Skeletal muscle satellite cell (primary cell): ENCODE results near the gene DHX29.

Source experiments
- H3K27me3 ChIP-seq: 2 replicates; pipeline ENCODE4 v1.7.0; 2013; ENCODE audit warnings: low read length; ENCODE audit not compliant: control insufficient read depth, insufficient read depth
- H3K36me3 ChIP-seq: 2 replicates; pipeline ENCODE4 v1.7.0; 2013; ENCODE audit warnings: mild to moderate bottlenecking, control low read depth, low read length; ENCODE audit not compliant: insufficient read depth
- H3K4me1 ChIP-seq: 2 replicates; pipeline ENCODE4 v1.7.0; 2013; ENCODE audit warnings: low read length; ENCODE audit not compliant: control insufficient read depth, insufficient read depth
- H3K4me2 ChIP-seq: 2 replicates; pipeline ENCODE4 v1.7.0; 2013; ENCODE audit warnings: mild to moderate bottlenecking, low read length
- H3K4me3 ChIP-seq: 2 replicates; pipeline ENCODE4 v1.7.0; 2013; ENCODE audit warnings: low read length
- H3K9ac ChIP-seq: 2 replicates; pipeline ENCODE4 v1.7.0; 2013; ENCODE audit warnings: mild to moderate bottlenecking, low read depth, low read length, moderate library complexity
- H3K9me3 ChIP-seq: replicated peaks from 2 replicates; pipeline ENCODE4 v1.7.0; 2013; ENCODE audit warnings: mild to moderate bottlenecking, control low read depth, low read length

DHX29 gene

DNA sequence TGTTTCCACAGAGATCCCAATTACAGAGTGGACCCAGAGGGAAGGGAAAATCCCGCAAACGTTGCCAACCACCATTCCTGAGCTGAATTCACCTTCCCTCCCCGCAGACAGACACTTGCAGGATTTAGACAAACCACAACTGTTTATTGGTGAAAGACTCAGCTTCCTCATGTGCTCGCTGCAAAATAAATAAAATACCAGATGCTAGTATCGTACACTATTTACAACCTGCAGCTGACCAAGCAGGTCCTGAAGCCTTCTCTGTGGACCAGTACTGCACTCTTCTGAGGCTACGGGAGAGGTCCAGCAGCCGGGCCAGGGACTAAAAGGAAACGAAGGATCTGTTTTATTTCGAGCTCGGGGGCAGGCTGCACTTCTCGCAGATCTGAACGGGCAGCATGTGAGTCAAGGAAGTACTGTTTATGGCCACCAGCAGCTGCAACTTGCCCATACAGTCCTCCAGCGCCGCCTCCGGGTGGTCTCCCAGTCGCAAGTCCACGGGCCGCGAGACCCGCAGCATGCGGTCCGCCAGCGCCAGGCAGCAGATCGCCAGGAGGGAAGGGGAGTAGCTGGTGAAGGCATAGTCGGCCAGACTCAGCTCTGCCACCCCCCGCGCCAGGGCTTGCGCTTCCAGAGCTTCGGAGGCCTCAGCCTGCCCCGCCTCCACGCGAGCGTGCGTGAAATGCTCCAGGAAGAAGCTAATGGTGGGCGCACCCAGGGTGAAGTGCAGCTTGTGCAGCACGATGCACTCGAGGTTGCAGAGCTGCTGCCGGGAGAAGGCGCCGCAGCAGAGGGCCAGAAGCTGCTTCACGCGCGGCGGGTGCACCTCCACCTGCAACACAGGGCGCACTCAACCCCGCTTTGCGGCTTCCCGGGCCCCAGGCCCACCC lies 76.2 kb downstream of the DHX29 start:
- Histone ChIP-seq H3K36me3 (no peaks in the 10 kb centered on the region), H3K27me3 (peaks cover 68% of the 10 kb centered on the region), H3K4me1 (peaks cover 36% of the 10 kb centered on the region), H3K9me3 (no peaks in the 10 kb centered on the region), H3K4me2 (peak overlapping the region; percentile 91), H3K9ac (no peak overlapping the region), H3K4me3 (peak overlapping the region; percentile 61)

DNA sequence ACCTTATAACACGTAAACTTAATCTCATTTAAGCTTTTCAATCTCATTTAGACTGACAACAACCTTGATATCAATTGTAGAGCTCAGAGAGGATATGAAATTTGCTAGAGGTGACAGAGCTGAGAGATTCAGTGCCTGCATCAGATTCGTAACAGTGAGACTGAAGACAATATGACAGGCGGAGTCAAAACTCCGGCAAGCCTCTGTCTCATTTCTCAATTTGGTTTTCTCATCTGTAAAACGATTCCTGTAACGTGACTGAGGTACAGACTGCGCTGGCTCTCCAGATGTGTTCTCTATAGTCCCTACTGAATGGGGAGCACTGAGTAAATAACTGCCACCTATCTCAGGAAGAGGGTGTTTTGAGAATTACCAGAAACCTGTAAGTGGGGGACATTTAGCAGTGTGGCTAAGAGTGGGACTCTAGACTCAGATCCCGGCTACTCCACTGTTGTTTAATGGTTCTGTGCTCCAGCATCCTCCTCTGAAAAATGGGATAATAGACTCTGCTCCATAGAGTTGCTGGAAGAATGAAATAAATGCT lies 77.3 kb downstream of the DHX29 start:
- H3K9me3 ChIP-seq, result no peaks in the 10 kb centered on the region

DNA sequence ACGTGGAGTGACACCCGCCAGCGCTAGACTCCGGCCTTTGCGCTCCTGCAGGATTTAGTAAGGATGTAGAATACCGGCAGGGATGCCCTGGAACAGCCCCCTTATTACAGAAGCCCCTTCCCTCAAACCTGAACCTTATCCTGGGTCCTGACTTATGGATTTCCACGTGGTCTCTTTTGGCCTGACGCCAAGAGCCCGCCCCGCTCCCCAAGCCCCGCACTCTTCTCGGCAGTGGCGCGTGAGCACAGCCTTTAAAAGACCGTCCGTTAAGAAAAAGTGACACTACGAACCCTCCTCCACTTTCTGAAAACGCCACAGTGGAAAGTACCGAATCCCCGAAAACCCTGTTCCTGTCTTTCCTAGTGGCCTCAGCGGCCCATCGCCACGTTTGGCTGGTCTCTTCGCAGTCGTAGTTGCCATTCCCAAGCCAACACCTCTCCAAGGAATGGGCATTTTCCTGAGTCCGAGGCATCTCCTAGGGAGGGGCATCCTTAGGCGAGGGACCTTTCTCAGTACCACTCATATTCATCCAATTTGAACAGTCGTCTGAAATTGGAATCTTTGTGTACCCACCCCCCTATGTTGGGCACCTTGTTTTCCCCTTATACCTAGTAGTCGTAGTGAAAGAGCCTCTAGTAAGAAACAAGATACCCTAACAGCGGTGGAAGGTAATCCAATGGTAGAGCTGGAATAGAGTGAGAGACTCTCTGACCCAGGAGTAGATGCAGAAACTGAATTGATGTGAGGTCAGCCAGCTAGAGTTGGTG lies 79.6 kb downstream of the DHX29 start:
- Histone ChIP-seq H3K9ac (no peak overlapping the region), H3K4me2 (peak overlapping the region; percentile 93), H3K4me3 (peak overlapping the region; percentile 68), H3K27me3 (peaks cover 92% of the 10 kb centered on the region), H3K9me3 (no peaks in the 10 kb centered on the region), H3K4me1 (peaks cover 27% of the 10 kb centered on the region), H3K36me3 (no peaks in the 10 kb centered on the region)

More for the DNA sequence above, 77.3 kb downstream of the DHX29 start:
- H3K27me3 ChIP-seq, result peaks cover 79% of the 10 kb centered on the region
- H3K36me3 ChIP-seq, result no peaks in the 10 kb centered on the region
- H3K4me3 ChIP-seq, result no peak overlapping the region
- no peak overlapping the region for H3K4me2 ChIP-seq
- peaks cover 36% of the 10 kb centered on the region for H3K4me1 ChIP-seq
- H3K9ac ChIP-seq, result no peak overlapping the region

DNA sequence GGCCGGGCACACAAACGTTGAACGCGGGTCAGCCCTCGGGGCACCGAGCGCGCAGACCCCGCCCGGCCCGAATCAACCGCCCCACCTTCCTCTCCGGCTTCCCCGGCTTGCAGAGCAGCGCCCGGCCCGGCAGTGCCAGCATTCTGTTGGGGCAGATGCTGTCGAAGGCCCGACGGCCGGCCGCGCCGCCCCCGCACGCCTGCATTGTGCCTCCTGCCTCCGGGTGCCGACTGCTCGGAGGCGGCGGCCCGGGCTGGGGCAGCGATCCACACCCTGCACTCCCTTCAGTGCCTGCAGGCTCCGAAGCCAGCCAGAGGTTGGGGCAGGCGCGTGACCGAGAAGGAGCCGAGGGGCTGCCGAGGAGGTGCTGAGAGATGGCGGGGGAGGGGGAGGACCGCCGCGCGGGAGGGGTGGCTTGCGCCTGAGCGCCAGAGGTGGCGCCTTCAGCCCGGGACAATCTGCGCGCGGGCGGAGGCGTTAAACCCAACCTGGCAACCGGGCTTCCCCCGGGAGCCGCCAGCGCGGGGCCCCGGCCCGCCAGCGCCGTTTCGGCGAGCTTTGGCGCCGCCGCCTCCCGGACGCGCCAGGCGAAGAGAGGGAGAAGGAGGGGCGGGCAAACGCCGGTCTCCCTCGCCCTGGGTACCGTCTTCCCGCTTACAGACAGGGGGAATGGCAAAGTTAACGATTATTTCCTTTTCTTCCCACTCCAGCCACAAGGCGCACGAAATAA lies 80.4 kb downstream of the DHX29 start, which contains the start of gene MCIDAS:
TSS of gene MCIDAS (minus strand) at position 382 of the 730 bp plus-strand sequence. CDS start at position 205, 177 bp downstream.
- H3K4me1 ChIP-seq, result peaks cover 20% of the 10 kb centered on the region
- H3K9me3 ChIP-seq, result no peaks in the 10 kb centered on the region
- peak within 1 kb of the TSS; percentile 68 for H3K4me3 ChIP-seq
- no peaks in the 10 kb centered on the region for H3K36me3 ChIP-seq
- H3K4me2 ChIP-seq, result peak within 1 kb of the TSS; percentile 93
- H3K27me3 ChIP-seq, result peaks cover 93% of the 10 kb centered on the region
- H3K9ac ChIP-seq, result no peak within 1 kb of the TSS

DNA sequence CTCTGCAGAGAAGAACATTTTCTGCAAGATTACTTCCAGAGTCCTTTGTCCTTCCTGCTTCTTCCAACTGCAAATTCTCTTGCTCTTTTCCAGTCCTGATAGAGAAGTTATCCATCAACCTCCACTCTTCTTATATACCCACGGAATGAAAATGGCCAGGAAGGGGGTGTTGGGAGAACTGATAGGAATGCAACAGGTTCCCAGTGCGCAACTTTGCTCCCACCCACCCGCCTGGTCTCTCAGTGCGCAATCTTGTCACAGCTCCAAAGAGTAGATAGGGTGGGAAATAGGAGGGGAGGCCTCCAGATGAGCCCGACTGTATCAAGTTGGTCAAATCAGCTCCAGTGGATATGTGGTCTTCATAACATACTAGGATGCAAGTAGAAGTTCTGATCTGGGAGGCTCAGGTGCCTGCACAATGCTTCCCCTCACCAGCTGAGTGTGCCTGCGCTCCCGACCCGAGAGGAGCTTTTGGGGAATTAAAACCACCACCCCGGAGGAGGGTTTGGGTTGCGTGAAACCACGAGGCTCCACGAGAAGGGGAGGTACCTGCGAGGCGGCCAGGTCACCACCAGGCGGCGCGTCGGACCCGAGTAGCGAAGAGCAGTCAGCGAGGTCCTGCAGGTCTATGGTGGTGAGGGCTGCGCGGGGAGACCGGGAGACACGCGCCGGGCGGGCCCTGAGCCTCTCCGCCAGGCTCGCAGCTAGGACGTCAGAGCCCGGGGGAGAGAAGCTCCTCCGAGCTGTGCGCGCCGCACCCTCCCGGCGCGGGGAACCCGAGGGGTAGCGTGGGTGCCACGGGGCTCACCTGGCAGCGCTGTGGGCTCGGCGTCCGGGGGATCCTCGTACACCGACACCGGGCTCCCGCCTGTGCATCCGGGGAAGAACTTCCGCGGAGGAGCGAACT lies 81.2 kb downstream of the DHX29 start:
- Histone ChIP-seq H3K9ac (no peak overlapping the region), H3K9me3 (no peaks in the 10 kb centered on the region), H3K4me2 (peak overlapping the region; percentile 93), H3K4me1 (peaks cover 13% of the 10 kb centered on the region), H3K4me3 (peak overlapping the region; percentile 68), H3K36me3 (no peaks in the 10 kb centered on the region), H3K27me3 (peaks cover 91% of the 10 kb centered on the region)

DNA sequence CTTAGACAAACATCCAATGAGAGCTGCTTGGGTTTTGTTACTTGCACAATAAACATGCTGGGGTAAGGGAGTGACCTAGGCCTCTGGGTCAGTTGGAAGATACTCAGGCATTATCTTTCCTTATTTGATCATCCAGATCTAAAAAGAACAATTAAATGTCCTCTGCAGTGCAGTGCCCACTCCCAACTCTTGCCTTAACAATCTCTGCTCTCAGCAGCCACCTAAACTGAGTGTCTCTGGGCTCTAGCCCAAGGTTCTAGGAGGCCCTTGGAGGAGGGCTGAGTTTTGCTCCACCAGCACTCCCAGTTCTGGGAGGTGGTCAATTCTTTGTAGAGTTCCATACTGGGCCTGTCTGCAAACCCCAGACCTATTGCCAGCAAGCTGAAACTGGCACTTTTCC lies 82.1 kb downstream of the DHX29 start:
- Histone ChIP-seq H3K4me1 (peaks cover 13% of the 10 kb centered on the region), H3K4me2 (no peak overlapping the region), H3K4me3 (no peak overlapping the region), H3K27me3 (peaks cover 90% of the 10 kb centered on the region), H3K9ac (no peak overlapping the region), H3K36me3 (no peaks in the 10 kb centered on the region), H3K9me3 (no peaks in the 10 kb centered on the region)

- Histone ChIP-seq H3K4me3 (no peak overlapping the region), H3K4me1 (peaks cover 13% of the 10 kb centered on the region), H3K4me2 (no peak overlapping the region), H3K27me3 (peaks cover 85% of the 10 kb centered on the region), H3K9ac (no peak overlapping the region), H3K9me3 (no peaks in the 10 kb centered on the region), H3K36me3 (no peaks in the 10 kb centered on the region)
These were observed 83.7 kb downstream of the DHX29 start for GRCh38 chr5:55223812-55224240.

DNA sequence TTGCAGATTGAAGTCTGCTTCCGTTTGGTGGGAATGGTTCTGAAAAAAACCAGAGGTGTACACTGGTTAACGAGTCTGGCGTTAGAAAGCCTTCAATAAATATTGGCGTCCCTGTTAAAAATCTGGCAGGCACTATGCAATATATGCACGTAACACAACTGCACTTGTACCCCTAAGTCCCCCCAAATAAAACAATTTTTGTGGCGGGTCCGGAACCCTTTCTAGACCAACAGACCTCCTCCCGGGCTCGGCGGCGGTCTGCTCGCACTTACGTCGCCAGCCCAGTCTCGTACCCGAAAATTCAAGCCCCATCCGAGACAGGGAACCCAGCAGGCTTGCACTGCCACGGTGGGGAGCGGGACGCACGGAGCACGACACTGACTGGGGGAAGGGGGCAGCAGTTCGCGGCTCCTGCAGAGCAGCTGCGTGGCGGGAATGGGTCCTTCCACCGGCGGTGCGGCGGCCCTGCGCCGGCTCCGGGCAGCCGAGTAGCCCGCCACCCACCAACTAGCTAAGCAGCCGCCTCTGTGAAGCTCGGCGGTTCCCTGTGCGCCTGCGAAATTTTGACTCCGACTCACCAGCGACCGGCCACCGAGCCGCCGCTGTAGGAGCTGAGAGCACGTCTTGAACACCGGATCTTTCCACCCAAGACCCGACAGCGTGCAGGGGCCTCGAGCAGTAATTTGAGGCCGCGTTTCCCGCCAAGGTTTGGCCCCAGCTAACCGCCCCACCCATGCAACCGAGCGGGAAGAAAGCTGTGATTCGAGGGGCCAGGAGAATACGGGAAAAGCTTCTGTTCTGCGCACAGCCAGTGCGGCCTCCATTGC lies 84.3 kb downstream of the DHX29 start:
- Histone ChIP-seq H3K9me3 (no peaks in the 10 kb centered on the region), H3K9ac (no peak overlapping the region), H3K4me3 (no peak overlapping the region), H3K4me1 (peaks cover 13% of the 10 kb centered on the region), H3K36me3 (no peaks in the 10 kb centered on the region), H3K4me2 (no peak overlapping the region), H3K27me3 (peaks cover 79% of the 10 kb centered on the region)

DNA sequence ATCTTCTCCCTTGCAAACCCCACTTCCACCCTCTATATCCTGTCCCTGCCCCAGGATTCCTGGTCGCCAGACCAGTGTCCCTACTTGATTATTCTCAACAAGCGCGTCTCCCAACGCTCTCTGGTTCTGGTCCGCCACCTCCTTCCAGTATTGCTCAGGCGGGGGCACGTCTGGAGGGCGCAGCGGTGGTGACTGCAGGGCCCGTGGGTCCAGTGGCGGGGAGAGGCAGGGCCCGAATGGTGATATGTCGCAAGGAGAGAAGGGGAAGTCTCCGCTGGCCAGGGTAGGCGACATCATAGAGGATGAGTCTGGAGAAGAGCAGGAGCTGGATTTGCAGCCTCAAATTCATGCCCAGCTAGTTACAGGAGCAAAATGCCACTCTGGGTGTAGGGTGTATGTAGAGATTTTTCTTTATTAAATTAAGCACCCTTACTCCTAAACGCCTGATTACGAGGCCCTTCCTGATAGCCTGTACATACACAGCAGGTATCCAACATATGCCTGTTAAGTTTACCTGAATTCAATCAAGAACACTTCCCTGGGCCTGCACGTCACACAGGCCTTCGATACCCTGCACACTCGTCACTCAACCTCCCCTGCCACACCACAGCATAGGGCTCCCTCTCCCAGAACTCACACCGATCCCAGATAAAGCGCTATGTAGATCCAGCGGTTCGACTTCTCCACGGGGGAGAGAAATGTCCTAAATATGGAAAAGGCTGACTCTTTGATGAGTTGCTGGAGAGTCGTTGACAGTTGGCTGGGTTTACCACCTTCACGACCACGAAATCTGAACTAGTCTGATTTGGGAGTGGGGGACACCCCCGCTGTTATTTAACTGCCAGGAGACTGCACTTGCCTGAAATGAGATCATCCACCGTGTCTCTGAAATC lies 85.2 kb downstream of the DHX29 start:
- Histone ChIP-seq H3K36me3 (no peaks in the 10 kb centered on the region), H3K4me1 (peaks cover 9% of the 10 kb centered on the region), H3K9me3 (no peaks in the 10 kb centered on the region), H3K27me3 (peaks cover 70% of the 10 kb centered on the region), H3K9ac (no peak overlapping the region), H3K4me3 (no peak overlapping the region), H3K4me2 (no peak overlapping the region)
